Measurements from ENCODE around the gene C5orf34. TPM values are rescaled to one million over a fixed set of nuclear protein-coding genes. Genes with fewer than 3 reads are reported as not detected.

Gene C5orf34
- polyA plus RNA-seq, 1 donor from 2014 or later: 12.7 TPM

DNA sequence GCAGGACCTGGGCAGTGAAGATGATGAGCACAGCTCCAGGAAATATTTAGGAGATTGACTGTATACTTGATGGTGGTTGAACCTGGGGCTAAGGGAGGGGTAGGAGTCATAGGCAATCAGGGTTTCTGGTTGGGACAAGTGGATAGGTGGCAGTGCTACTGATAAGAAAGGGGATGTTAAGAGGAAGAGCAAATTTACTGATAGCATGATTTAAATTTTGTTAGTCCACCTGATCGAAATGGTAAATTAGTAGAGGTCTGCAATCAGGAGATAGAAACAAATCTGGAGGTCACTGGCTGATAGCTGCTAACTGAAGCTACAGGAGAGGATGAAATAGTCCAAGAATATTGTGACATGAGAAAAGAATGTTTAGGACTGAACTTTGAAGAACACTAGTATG is 5.7 kb upstream of the C5orf34 start:
- H3K4me3 ChIP-seq (ENCODE audit: low read length): no peak overlapping the region
- no peaks in the 10 kb centered on the region for H4K20me1 ChIP-seq (ENCODE audit: insufficient read depth)
- H3K27me3 ChIP-seq (ENCODE audit: insufficient read depth, low read depth, low read length): no peaks in the 10 kb centered on the region
- no peak overlapping the region for H3K4me2 ChIP-seq (ENCODE audit: low read length)
- H3K36me3 ChIP-seq (ENCODE audit: insufficient read depth, low read length): peaks cover 8% of the 10 kb centered on the region
- H3K9ac ChIP-seq (ENCODE audit: low read length): no peak overlapping the region
- TF ChIP-seq TAF1 (IDR thresholded peaks at IDR 0.05; ENCODE audit: low read depth) (no peak), POLR2AphosphoS5 (IDR thresholded peaks at IDR 0.05) (no peak), SMC3 (conservative IDR thresholded peaks at IDR 0.05; ENCODE audit: poor library complexity) (no peak), EZH2 (IDR thresholded peaks at IDR 0.05; ENCODE audit: borderline replicate concordance, insufficient read depth, low read length, poor library complexity, severe bottlenecking) (no peak)
- no peaks in the 10 kb centered on the region for H3F3A ChIP-seq (ENCODE audit: insufficient read depth, low read length, poor library complexity, severe bottlenecking)
- H3K9me2 ChIP-seq (ENCODE audit: insufficient read depth, low read length): no peaks in the 10 kb centered on the region
- no peak overlapping the region for H3K27ac ChIP-seq (ENCODE audit: low read length)
- H2AFZ ChIP-seq (ENCODE audit: low read depth, low read length): no peak overlapping the region
- H3K9me3 ChIP-seq (ENCODE audit: low read length): no peaks in the 10 kb centered on the region
- no peaks in the 10 kb centered on the region for H3K79me2 ChIP-seq (replicated peaks; ENCODE audit: insufficient read depth, low read length)

DNA sequence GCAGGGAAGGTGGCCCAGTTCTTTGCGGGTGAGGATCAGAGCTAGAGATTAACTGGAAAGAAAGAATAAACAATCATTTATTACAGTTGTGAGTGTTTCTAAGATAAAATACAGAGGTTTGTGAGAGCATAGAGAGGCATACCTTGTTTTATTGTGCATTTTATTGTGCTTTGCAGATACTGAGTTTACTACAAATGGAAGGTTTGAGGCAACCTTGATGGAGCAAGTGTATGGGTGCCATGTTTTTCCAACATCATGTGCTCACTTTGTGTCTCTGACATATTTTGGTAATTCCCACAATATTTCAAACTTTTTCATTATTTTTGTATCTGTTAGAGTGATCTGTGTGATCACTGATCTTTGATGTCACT is 715 bp upstream of the C5orf34 start:
- Histone ChIP-seq H3K4me2 (ENCODE audit: low read length) (peak overlapping the region; percentile 95), H3K9me3 (ENCODE audit: low read length) (no peaks in the 10 kb centered on the region), H3K27me3 (ENCODE audit: insufficient read depth, low read depth, low read length) (no peaks in the 10 kb centered on the region), H3K9ac (ENCODE audit: low read length) (peak overlapping the region; percentile 69), H3F3A (ENCODE audit: insufficient read depth, low read length, poor library complexity, severe bottlenecking) (no peaks in the 10 kb centered on the region), H2AFZ (ENCODE audit: low read depth, low read length) (peak overlapping the region; percentile 46), H3K4me3 (ENCODE audit: low read length) (peak overlapping the region; percentile 72), H3K9me2 (ENCODE audit: insufficient read depth, low read length) (no peaks in the 10 kb centered on the region), H4K20me1 (ENCODE audit: insufficient read depth) (no peaks in the 10 kb centered on the region), H3K79me2 (replicated peaks; ENCODE audit: insufficient read depth, low read length) (peaks cover 6% of the 10 kb centered on the region), H3K36me3 (ENCODE audit: insufficient read depth, low read length) (no peaks in the 10 kb centered on the region), H3K27ac (ENCODE audit: low read length) (peak overlapping the region; percentile 84)
- TF ChIP-seq MXI1 (conservative IDR thresholded peaks at IDR 0.05; ENCODE audit: poor library complexity, severe bottlenecking) (no peak), EP300 (conservative IDR thresholded peaks at IDR 0.05; ENCODE audit: poor library complexity, severe bottlenecking) (no peak), TAF1 (IDR thresholded peaks at IDR 0.05; ENCODE audit: low read depth) (no peak), POLR2AphosphoS5 (IDR thresholded peaks at IDR 0.05) (no peak), EZH2 (IDR thresholded peaks at IDR 0.05; ENCODE audit: borderline replicate concordance, insufficient read depth, low read length, poor library complexity, severe bottlenecking) (no peak), RAD21 (conservative IDR thresholded peaks at IDR 0.05) (no peak), SMC3 (conservative IDR thresholded peaks at IDR 0.05; ENCODE audit: poor library complexity) (no peak)
- TF ChIP-seq, protein P1, sequence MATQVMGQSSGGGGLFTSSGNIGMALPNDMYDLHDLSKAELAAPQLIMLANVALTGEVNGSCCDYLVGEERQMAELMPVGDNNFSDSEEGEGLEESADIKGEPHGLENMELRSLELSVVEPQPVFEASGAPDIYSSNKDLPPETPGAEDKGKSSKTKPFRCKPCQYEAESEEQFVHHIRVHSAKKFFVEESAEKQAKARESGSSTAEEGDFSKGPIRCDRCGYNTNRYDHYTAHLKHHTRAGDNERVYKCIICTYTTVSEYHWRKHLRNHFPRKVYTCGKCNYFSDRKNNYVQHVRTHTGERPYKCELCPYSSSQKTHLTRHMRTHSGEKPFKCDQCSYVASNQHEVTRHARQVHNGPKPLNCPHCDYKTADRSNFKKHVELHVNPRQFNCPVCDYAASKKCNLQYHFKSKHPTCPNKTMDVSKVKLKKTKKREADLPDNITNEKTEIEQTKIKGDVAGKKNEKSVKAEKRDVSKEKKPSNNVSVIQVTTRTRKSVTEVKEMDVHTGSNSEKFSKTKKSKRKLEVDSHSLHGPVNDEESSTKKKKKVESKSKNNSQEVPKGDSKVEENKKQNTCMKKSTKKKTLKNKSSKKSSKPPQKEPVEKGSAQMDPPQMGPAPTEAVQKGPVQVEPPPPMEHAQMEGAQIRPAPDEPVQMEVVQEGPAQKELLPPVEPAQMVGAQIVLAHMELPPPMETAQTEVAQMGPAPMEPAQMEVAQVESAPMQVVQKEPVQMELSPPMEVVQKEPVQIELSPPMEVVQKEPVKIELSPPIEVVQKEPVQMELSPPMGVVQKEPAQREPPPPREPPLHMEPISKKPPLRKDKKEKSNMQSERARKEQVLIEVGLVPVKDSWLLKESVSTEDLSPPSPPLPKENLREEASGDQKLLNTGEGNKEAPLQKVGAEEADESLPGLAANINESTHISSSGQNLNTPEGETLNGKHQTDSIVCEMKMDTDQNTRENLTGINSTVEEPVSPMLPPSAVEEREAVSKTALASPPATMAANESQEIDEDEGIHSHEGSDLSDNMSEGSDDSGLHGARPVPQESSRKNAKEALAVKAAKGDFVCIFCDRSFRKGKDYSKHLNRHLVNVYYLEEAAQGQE (IDR thresholded peaks at IDR 0.05; ENCODE audit: borderline replicate concordance): no peak
- TF ChIP-seq, protein P2, sequence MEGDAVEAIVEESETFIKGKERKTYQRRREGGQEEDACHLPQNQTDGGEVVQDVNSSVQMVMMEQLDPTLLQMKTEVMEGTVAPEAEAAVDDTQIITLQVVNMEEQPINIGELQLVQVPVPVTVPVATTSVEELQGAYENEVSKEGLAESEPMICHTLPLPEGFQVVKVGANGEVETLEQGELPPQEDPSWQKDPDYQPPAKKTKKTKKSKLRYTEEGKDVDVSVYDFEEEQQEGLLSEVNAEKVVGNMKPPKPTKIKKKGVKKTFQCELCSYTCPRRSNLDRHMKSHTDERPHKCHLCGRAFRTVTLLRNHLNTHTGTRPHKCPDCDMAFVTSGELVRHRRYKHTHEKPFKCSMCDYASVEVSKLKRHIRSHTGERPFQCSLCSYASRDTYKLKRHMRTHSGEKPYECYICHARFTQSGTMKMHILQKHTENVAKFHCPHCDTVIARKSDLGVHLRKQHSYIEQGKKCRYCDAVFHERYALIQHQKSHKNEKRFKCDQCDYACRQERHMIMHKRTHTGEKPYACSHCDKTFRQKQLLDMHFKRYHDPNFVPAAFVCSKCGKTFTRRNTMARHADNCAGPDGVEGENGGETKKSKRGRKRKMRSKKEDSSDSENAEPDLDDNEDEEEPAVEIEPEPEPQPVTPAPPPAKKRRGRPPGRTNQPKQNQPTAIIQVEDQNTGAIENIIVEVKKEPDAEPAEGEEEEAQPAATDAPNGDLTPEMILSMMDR (IDR thresholded peaks at IDR 0.05; ENCODE audit: poor library complexity, severe bottlenecking): no peak

Data from neural cell (in vitro differentiated cells).